ENCODE measurements around the gene DLGAP1. TPM values are rescaled to one million over a fixed set of nuclear protein-coding genes. Genes with fewer than 3 reads are reported as not detected.

The DLGAP1 gene
- total and polyA plus RNA-seq, 10 of the 15 experiments (the other 5 are each of a cell fraction or from before 2014, with no cell fraction given), result 0.23 to 27.6 (median 1.9) TPM

DNA sequence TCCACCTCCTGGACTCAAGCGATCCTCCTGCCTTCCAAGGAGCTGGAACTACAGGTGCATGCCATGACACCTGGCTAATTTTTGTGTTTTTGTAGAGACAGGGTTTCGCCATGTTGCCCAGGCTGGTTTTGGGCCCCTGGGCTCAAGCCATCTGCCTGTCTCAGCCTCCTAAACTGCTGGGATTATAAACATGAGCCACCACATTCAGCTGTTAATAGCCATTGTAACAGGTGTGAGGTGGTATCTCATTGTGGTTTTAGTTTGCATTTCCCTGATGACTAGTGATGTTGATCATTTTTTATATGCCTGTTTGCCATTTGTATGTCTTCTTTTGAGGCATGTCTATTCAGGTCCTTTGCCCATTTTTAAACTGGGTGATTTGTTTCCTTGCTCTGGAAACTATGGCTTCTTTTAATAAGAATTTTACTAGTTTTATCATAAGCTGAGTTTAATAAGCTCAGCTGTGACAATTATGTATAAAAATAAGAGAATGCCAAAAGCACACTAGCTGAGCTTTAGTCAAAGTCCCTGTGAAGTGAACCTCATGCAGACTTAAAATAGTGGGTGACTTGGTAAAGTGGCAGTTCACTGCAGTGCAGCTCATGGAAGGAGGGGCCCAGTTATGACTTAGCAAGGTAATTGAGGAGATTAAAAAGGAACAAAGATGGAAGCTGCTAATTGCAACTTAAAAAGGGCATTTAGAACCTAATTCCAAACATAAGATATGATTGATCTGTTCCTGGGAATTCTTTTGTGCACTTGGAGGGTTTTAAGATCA is 540.1 kb downstream of the DLGAP1 start:
- Histone ChIP-seq H3K9ac (ENCODE audit: control insufficient read depth, insufficient read depth, low read length) (no peak overlapping the region), H3K27me3 (replicated peaks in 1 of 2; ENCODE audit: control insufficient read depth in 2 of 2, insufficient read depth in 2 of 2, low read length in 1 of 2) (no peaks in the 10 kb centered on the region), H3K79me2 (ENCODE audit: control insufficient read depth, insufficient read depth, low read length) (no peaks in the 10 kb centered on the region), H3K9me3 (replicated peaks; ENCODE audit: control insufficient read depth, insufficient read depth, low read length) (no peaks in the 10 kb centered on the region), H3K4me1 (ENCODE audit: control insufficient read depth, insufficient read depth, low read length) (no peaks in the 10 kb centered on the region), H3K4me2 (ENCODE audit: control insufficient read depth, insufficient read depth) (no peak overlapping the region), H3K36me3 (ENCODE audit: control insufficient read depth in 2 of 2, insufficient read depth in 2 of 2, low read length in 1 of 2) (no peaks in the 10 kb centered on the region), H3K27ac (ENCODE audit: control insufficient read depth, insufficient read depth) (no peak overlapping the region), H2AFZ (ENCODE audit: control insufficient read depth, low read depth, low read length) (no peak overlapping the region), H4K20me1 (ENCODE audit: control insufficient read depth, insufficient read depth) (no peaks in the 10 kb centered on the region), H3K4me3 (no peak overlapping the region)
- no TSS peak for BruUV-seq (replicated peaks)
- DNase-seq (ENCODE audit: low read depth, low spot score), result peak; percentile 11
- FAIRE-seq, result no peak
- ChIA-PET POLR2A (interaction anchor here (0.6 to 1.6 kb wide), 5 partner anchors 9 to 144 kb away, joined by 3 to 9 read pairs (median 3); no protein-coding TSS in a partner anchor), CTCF (interaction anchor here (0.8 to 2.3 kb wide), 6 partner anchors 9 to 144 kb away, joined by 3 to 6 read pairs (median 3); no protein-coding TSS in a partner anchor), RAD21 (ENCODE audit: unreplicated experiment) (interaction anchor here (0.7 to 2.1 kb wide), 3 partner anchors 9 to 144 kb away, joined by 3 to 8 read pairs (median 6); no protein-coding TSS in a partner anchor), SMC1A (ENCODE audit: uncharacterized antibody, unreplicated experiment) (interaction anchor here (0.6 to 2.9 kb wide), 15 partner anchors 9 to 569 kb away, joined by 3 to 17 read pairs (median 4); no protein-coding TSS in a partner anchor)
- 4% methylated on average over 2 of the region's 2 CpGs for WGBS (ENCODE audit: insufficient coverage, insufficient replicate concordance, low lambda C conversion rate, missing lambda C conversion rate)
- in situ Hi-C loops (cut with MboI), result no loop called here
- peak; percentile 86 for ATAC-seq
- intact Hi-C loops (cut with micrococcal nuclease; ENCODE audit: unreplicated experiment), result no loop called here
- TF ChIP-seq TCF3 (IDR thresholded peaks at IDR 0.05; ENCODE audit: borderline replicate concordance, insufficient read depth, low read depth, low read length) (no peak), NR2C1 (IDR thresholded peaks at IDR 0.05) (no peak), EGR1 (IDR thresholded peaks at IDR 0.05; ENCODE audit: borderline replicate concordance in 1 of 2, low read depth in 2 of 2, low read length in 2 of 2) (no peak), SP1 (IDR thresholded peaks at IDR 0.05; ENCODE audit: low read depth, low read length) (no peak), HCFC1 (IDR thresholded peaks at IDR 0.05; ENCODE audit: low read length) (no peak), CBX5 (IDR thresholded peaks at IDR 0.05; ENCODE audit: low read depth) (no peak), TBL1XR1 (IDR thresholded peaks at IDR 0.05; ENCODE audit: low read depth, low read length) (no peak), RCOR1 (conservative IDR thresholded peaks at IDR 0.05; ENCODE audit: low read depth, low read length) (no peak), MTA2 (IDR thresholded peaks at IDR 0.05; ENCODE audit: low read depth) (peak; percentile 57; the same call in 1 of the 2 replicates), YBX1 (IDR thresholded peaks at IDR 0.05) (no peak), MEF2B (IDR thresholded peaks at IDR 0.05; ENCODE audit: partially characterized antibody, poor library complexity, severe bottlenecking) (peak; percentile 38), KDM1A (IDR thresholded peaks at IDR 0.05; ENCODE audit: borderline replicate concordance) (no peak)
- TF ChIP-seq, protein P1, sequence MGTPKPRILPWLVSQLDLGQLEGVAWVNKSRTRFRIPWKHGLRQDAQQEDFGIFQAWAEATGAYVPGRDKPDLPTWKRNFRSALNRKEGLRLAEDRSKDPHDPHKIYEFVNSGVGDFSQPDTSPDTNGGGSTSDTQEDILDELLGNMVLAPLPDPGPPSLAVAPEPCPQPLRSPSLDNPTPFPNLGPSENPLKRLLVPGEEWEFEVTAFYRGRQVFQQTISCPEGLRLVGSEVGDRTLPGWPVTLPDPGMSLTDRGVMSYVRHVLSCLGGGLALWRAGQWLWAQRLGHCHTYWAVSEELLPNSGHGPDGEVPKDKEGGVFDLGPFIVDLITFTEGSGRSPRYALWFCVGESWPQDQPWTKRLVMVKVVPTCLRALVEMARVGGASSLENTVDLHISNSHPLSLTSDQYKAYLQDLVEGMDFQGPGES (IDR thresholded peaks at IDR 0.05), result no peak
- TF ChIP-seq, protein P2, sequence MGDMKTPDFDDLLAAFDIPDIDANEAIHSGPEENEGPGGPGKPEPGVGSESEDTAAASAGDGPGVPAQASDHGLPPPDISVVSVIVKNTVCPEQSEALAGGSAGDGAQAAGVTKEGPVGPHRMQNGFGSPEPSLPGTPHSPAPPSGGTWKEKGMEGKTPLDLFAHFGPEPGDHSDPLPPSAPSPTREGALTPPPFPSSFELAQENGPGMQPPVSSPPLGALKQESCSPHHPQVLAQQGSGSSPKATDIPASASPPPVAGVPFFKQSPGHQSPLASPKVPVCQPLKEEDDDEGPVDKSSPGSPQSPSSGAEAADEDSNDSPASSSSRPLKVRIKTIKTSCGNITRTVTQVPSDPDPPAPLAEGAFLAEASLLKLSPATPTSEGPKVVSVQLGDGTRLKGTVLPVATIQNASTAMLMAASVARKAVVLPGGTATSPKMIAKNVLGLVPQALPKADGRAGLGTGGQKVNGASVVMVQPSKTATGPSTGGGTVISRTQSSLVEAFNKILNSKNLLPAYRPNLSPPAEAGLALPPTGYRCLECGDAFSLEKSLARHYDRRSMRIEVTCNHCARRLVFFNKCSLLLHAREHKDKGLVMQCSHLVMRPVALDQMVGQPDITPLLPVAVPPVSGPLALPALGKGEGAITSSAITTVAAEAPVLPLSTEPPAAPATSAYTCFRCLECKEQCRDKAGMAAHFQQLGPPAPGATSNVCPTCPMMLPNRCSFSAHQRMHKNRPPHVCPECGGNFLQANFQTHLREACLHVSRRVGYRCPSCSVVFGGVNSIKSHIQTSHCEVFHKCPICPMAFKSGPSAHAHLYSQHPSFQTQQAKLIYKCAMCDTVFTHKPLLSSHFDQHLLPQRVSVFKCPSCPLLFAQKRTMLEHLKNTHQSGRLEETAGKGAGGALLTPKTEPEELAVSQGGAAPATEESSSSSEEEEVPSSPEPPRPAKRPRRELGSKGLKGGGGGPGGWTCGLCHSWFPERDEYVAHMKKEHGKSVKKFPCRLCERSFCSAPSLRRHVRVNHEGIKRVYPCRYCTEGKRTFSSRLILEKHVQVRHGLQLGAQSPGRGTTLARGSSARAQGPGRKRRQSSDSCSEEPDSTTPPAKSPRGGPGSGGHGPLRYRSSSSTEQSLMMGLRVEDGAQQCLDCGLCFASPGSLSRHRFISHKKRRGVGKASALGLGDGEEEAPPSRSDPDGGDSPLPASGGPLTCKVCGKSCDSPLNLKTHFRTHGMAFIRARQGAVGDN (IDR thresholded peaks at IDR 0.05), result no peak
- TF ChIP-seq, protein P3, sequence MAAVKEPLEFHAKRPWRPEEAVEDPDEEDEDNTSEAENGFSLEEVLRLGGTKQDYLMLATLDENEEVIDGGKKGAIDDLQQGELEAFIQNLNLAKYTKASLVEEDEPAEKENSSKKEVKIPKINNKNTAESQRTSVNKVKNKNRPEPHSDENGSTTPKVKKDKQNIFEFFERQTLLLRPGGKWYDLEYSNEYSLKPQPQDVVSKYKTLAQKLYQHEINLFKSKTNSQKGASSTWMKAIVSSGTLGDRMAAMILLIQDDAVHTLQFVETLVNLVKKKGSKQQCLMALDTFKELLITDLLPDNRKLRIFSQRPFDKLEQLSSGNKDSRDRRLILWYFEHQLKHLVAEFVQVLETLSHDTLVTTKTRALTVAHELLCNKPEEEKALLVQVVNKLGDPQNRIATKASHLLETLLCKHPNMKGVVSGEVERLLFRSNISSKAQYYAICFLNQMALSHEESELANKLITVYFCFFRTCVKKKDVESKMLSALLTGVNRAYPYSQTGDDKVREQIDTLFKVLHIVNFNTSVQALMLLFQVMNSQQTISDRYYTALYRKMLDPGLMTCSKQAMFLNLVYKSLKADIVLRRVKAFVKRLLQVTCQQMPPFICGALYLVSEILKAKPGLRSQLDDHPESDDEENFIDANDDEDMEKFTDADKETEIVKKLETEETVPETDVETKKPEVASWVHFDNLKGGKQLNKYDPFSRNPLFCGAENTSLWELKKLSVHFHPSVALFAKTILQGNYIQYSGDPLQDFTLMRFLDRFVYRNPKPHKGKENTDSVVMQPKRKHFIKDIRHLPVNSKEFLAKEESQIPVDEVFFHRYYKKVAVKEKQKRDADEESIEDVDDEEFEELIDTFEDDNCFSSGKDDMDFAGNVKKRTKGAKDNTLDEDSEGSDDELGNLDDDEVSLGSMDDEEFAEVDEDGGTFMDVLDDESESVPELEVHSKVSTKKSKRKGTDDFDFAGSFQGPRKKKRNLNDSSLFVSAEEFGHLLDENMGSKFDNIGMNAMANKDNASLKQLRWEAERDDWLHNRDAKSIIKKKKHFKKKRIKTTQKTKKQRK (IDR thresholded peaks at IDR 0.05; ENCODE audit: low read depth, low read length), result no peak
